Fibroblast of pulmonary artery (primary cell): ENCODE measurements around the gene TMEM213.

Experiments used
- DNase-seq: peaks from one replicate; pipeline ENCODE4 v3.0.0-alpha.2; 2010; ENCODE audit warnings: low read depth
- H3K4me3 ChIP-seq: replicated peaks from 2 replicates; pipeline ENCODE4 v1.5.1; 2011; ENCODE audit warnings: low read depth, mild to moderate bottlenecking, control low read depth, low read length, moderate library complexity
- TF ChIP-seq, protein P1 (sequence below): IDR thresholded peaks from 2 replicates; pipeline ENCODE4 v1.5.1; 2011; ENCODE audit warnings: mild to moderate bottlenecking, control low read depth, low read length, inconsistent platforms; ENCODE audit errors: missing control alignments

TMEM213 gene

DNA sequence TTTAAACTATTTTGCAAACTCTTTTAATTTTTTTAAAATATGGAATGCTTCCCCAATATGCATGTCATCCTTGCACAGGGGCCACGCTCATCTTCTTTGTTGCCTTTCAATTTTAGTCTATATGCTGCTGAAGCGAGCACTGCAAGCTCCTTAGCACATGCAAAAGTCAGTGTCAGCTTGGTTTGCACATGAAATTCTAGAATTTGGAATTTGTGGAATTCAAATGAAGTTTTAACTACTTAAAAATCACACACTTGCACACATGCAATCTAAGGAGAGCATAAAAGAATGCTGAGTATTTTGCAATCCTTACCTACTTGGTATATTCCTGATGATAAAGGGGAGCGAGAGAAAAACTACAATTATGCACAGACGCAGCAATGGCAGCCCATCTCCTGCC is 78.5 kb downstream of the TMEM213 start:
- H3K4me3 ChIP-seq = no peak overlapping the region
- TF ChIP-seq, protein P1, sequence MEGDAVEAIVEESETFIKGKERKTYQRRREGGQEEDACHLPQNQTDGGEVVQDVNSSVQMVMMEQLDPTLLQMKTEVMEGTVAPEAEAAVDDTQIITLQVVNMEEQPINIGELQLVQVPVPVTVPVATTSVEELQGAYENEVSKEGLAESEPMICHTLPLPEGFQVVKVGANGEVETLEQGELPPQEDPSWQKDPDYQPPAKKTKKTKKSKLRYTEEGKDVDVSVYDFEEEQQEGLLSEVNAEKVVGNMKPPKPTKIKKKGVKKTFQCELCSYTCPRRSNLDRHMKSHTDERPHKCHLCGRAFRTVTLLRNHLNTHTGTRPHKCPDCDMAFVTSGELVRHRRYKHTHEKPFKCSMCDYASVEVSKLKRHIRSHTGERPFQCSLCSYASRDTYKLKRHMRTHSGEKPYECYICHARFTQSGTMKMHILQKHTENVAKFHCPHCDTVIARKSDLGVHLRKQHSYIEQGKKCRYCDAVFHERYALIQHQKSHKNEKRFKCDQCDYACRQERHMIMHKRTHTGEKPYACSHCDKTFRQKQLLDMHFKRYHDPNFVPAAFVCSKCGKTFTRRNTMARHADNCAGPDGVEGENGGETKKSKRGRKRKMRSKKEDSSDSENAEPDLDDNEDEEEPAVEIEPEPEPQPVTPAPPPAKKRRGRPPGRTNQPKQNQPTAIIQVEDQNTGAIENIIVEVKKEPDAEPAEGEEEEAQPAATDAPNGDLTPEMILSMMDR = no peak
- no peak for DNase-seq

DNA sequence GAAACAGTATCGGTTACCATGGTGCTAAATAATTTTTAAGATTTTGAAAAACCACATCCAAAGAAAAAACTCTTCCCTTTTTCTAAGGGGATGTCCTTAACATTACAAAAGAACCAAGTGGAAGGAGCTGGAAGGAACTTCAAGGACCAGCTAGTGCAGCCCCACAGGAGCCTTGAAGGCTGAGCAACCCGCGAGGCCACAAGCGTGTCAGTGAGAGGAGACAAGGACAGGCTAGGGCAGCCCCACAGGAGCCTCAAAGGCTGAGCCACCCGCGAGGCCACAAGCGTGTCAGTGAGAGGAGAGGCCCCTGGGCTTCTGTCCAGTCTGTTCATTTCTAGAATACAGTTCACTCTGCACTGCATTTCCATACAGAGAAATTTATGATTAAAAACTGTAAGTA is 80.3 kb downstream of the TMEM213 start:
- TF ChIP-seq, protein P1 = no peak
- no peak for DNase-seq
- no peak overlapping the region for H3K4me3 ChIP-seq

DNA sequence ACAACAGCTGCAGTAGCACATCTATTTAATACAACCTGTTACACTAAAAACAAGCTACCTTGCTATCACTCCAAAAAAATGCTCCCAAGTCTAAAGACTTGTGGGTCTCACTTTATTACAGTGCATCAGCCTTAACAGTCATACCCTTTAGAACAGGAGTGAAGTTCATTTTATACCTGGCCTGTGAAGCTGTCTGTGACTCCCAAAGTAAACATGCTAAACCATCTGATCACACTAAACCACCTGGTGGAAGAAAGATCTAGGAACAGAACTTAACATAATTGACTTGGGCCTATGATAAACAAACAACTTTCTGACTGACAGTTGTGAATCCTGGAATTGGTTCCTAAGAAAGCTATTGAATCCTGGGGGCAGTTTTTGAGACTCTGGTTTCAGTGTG is 81.1 kb downstream of the TMEM213 start:
- DNase-seq = no peak
- TF ChIP-seq, protein P1 = no peak
- no peak overlapping the region for H3K4me3 ChIP-seq

DNA sequence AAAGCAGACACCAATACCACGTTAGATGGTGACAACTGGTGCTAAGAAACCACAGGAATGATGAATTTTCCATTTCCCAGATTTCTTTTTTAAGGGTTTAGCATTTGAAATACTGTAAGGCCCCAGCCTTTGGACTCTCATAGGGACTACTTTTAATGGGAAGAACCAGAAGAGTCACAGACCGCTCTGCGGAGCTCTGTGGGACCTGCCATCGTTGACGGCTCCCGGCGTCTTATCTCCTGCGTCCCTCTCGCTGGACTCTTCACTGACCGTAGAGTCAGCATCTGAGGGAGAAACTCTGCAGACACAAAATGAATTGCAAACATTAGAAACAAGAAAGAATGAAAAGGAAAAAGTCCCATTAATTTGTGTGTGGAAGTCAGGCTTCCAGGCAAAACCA is 81.6 kb downstream of the TMEM213 start:
- no peak for DNase-seq
- no peak overlapping the region for H3K4me3 ChIP-seq
- TF ChIP-seq, protein P1 = no peak

DNA sequence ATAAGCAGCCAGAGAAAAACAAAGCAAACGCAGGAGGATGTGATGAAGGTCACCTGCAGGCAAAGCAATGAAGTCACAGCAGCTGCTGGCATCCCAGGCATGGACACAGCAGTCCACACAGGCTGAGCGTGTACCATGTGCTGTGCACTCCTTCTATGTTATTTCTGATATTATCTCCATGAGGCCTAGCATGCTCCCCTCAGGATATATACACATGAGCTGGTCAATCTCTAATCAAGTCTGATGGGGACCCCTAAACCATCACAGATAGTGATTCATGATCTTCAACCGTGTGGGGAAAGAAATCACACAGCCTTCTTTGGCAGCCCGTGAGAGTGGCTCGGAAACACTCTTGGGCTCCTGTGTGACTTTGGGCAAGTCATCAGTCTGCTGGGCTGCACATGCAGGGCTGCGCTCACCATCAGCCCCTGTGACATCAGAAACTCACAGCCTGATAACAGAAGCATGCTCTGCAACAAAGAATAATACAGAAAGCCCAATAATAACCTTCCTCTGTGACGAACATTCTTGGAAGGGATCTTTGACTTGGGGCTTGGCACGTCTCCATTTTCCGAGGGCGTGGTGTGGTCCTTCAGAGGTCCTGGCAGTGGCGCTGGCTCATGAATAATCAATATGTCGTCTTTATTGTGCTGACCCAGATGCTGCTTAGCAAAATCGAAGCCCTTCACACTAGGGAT is 83.2 kb downstream of the TMEM213 start:
- H3K4me3 ChIP-seq = no peak overlapping the region
- TF ChIP-seq, protein P1 = no peak
- peak; percentile 39 for DNase-seq

DNA sequence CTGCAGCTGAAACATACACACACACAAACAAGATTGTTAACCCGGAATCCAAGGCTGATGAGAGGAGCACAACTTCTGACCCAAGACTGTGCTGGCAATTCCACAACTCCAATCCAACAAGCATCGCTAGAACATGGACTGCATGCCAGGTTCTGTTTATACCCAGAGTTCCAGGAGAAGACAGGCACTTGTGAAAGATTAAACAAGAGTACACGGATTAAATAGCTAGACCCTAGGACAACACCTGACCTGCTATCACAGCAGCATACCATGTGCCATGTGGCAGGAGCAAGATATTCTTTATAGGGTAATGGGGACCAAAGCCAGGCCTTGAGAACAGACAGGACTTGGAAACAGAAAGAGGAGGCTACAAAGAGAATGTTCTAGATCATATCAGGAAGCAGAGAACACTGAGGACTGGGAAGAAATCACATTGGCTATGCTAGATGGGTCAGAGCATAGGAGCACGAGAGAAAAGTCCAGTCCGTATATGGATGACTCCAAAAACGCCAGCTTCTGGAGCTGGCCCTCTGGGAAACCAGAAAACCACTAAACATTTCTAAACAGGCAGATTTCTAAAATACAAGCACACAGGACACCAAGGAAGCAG is 83.9 kb downstream of the TMEM213 start:
- no peak for DNase-seq
- H3K4me3 ChIP-seq = no peak overlapping the region
- TF ChIP-seq, protein P1 = no peak

DNA sequence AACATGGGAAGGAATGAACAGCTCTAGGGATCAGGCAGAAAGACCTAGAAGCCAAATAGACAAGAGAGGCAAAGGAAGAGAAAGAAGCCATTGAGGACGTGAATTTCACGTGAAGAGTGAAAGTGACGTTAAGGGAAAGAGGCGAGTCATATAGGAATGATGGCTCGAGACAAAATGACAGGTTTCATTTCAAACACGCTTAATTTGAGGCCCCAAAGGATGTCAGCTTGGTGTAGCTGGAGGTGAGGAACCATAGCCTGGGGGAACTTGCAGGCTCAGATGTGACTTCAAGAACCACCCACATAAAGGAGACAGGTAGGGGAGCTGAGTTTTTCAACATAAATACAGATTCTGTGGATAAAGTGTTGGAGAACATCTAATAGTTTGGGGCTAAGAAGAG is 84.5 kb downstream of the TMEM213 start:
- no peak for DNase-seq
- TF ChIP-seq, protein P1 = no peak
- H3K4me3 ChIP-seq = no peak overlapping the region
